SU-DHL-6 (cell line): Measurements from ENCODE around the gene CLIC4.

Experiments used
- EZH2phosphoT487 ChIP-seq: fragments of 200-600 bp; sonication (generic), shearing (Covaris generic); conservative IDR thresholded peaks from 2 replicates; pipeline ENCODE4 v1.6.1; 2018; ENCODE audit warnings: mild to moderate bottlenecking, antibody characterized with exemption, low read length, moderate library complexity, mixed read lengths
- TF ChIP-seq, protein P1 (sequence below): fragments of 200-600 bp; sonication (generic); IDR thresholded peaks from one replicate; pipeline ENCODE4 v1.5.1; 2017; ENCODE audit warnings: antibody characterized with exemption, mild to moderate bottlenecking, low read length, moderate library complexity; ENCODE audit not compliant: insufficient read depth, poor library complexity, severe bottlenecking

DNA sequence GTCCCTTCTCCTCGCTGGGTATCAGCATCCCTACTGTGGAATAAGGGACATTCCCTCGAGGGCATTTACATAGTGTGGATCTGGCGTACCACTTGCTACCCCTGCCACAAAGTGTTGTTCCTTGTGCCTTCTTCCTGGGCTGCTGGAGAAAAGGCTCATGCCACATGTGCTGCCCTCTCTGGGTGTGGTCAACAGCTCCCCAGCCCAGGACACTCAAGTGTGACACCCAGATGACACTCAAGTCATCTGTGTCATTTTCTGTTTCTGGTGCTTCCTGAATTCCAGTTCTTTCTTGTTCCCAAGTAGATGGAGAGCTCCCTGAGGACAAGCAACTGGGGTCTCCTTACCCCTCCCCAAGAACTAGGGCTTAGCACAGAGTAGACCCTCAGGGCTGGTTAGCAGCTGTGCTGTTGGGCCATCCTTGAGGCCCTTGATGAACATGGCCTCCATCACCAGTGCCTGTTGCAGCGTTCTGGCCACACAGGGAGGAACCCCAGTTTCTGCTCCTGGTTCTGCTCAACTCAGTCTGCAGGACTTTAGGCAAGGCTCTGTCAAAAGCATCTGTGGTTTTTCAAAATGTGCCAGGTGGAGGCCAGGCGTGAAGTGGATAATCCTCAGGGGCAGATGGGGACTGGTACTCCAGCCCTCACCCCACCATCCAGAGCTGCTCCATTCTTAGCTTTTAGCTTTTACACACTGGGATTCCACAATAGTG lies 49.0 kb upstream of the CLIC4 start:
- TF ChIP-seq, protein P1, sequence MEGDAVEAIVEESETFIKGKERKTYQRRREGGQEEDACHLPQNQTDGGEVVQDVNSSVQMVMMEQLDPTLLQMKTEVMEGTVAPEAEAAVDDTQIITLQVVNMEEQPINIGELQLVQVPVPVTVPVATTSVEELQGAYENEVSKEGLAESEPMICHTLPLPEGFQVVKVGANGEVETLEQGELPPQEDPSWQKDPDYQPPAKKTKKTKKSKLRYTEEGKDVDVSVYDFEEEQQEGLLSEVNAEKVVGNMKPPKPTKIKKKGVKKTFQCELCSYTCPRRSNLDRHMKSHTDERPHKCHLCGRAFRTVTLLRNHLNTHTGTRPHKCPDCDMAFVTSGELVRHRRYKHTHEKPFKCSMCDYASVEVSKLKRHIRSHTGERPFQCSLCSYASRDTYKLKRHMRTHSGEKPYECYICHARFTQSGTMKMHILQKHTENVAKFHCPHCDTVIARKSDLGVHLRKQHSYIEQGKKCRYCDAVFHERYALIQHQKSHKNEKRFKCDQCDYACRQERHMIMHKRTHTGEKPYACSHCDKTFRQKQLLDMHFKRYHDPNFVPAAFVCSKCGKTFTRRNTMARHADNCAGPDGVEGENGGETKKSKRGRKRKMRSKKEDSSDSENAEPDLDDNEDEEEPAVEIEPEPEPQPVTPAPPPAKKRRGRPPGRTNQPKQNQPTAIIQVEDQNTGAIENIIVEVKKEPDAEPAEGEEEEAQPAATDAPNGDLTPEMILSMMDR, result no peak
- TF ChIP-seq EZH2phosphoT487, result no peak
